Stimulated activated CD4-positive, alpha-beta T cell treated with anti-CD3 and anti-CD28 coated beads, Interleukin-1b, Interleukin-23, amount 100 ng/mL, for 1 hour (primary cell): Measurements from ENCODE around the gene ADAMTS19.

Source experiments
- DNase-seq, 2 donors: peaks; one replicate each; pipeline ENCODE4 v3.0.0-alpha.2; 2020; ENCODE audit warnings: low read depth in 2 of 2

ADAMTS19 gene

GRCh38 chr5:129670957-129671500 lies 210.9 kb downstream of the ADAMTS19 start:
- no peak for DNase-seq

- DNase-seq: no peak
These were observed 211.9 kb downstream of the ADAMTS19 start for GRCh38 chr5:129672006-129672405.

- no peak for DNase-seq
These were observed 219.6 kb downstream of the ADAMTS19 start for GRCh38 chr5:129679671-129680070.

GRCh38 chr5:129687941-129688340 lies 227.8 kb downstream of the ADAMTS19 start:
- no peak for DNase-seq

GRCh38 chr5:129689045-129689444 lies 228.9 kb downstream of the ADAMTS19 start:
- no peak for DNase-seq

GRCh38 chr5:129691220-129691619 lies 231.1 kb downstream of the ADAMTS19 start:
- no peak for DNase-seq

GRCh38 chr5:129696636-129697035 lies 236.5 kb downstream of the ADAMTS19 start:
- no peak for DNase-seq

GRCh38 chr5:129698661-129699060 lies 238.6 kb downstream of the ADAMTS19 start:
- DNase-seq: no peak

GRCh38 chr5:129716235-129716634 lies 256.1 kb downstream of the ADAMTS19 start:
- DNase-seq: no peak

GRCh38 chr5:129716651-129717050 lies 256.6 kb downstream of the ADAMTS19 start:
- DNase-seq: no peak

GRCh38 chr5:129717751-129718310 lies 257.7 kb downstream of the ADAMTS19 start:
- DNase-seq: no peak

GRCh38 chr5:129718471-129719090 lies 258.5 kb downstream of the ADAMTS19 start:
- DNase-seq: no peak

- no peak for DNase-seq
These were observed 264.1 kb downstream of the ADAMTS19 start for GRCh38 chr5:129724222-129724621.

GRCh38 chr5:129724647-129725046 lies 264.5 kb downstream of the ADAMTS19 start:
- DNase-seq: no peak

- no peak for DNase-seq
These were observed 279.7 kb downstream of the ADAMTS19 start for GRCh38 chr5:129739773-129740172.

- no peak for DNase-seq
These were observed 283.6 kb downstream of the ADAMTS19 start for GRCh38 chr5:129743541-129744187.

GRCh38 chr5:129745997-129746396 lies 285.9 kb downstream of the ADAMTS19 start:
- no peak for DNase-seq

GRCh38 chr5:129746876-129747275 lies 286.8 kb downstream of the ADAMTS19 start:
- no peak for DNase-seq

GRCh38 chr5:129747572-129748407 lies 287.7 kb downstream of the ADAMTS19 start, which contains the start of gene MINAR2:
TSS of gene MINAR2 (plus strand) at chr5:129748094. CDS start at chr5:129748191, 97 bp downstream.
- no peak for DNase-seq

GRCh38 chr5:129748913-129749880 lies 289.1 kb downstream of the ADAMTS19 start:
- DNase-seq: no peak
